DOHH2 (cell line): ENCODE measurements around the gene TRPV4.

Experiments
- H3F3A ChIP-seq: fragments of 200-600 bp; sonication (generic), shearing (Covaris generic); 2 replicates; pipeline ENCODE4 v1.6.0; 2016; ENCODE audit warnings: antibody characterized with exemption, mild to moderate bottlenecking; ENCODE audit not compliant: control insufficient read depth, insufficient read depth
- H3K27ac ChIP-seq: fragments of 200-600 bp; sonication (generic); 2 replicates; pipeline ENCODE4 v1.5.1; 2014; ENCODE audit warnings: low read depth, mild to moderate bottlenecking, low read length, moderate library complexity
- H3K27me3 ChIP-seq: fragments of 200-600 bp; sonication (generic); 2 replicates; pipeline ENCODE4 v1.6.1; 2014; ENCODE audit warnings: mild to moderate bottlenecking, low read length, mixed read lengths; ENCODE audit not compliant: control insufficient read depth
- H3K36me3 ChIP-seq: fragments of 200-600 bp; sonication (generic); 2 replicates; pipeline ENCODE4 v1.6.1; 2014; ENCODE audit warnings: mild to moderate bottlenecking, low read length, moderate library complexity, mixed read lengths; ENCODE audit not compliant: control insufficient read depth
- H3K4me1 ChIP-seq: fragments of 200-600 bp; sonication (generic); 2 replicates; pipeline ENCODE4 v1.6.1; 2014; ENCODE audit warnings: mild to moderate bottlenecking, low read length, mixed read lengths; ENCODE audit not compliant: control insufficient read depth
- H3K4me2 ChIP-seq: fragments of 200-600 bp; sonication (generic); 2 replicates; pipeline ENCODE4 v1.6.0; 2014; ENCODE audit warnings: mild to moderate bottlenecking, low read length, moderate library complexity
- H3K4me3 ChIP-seq: fragments of 200-600 bp; sonication (generic); 2 replicates; pipeline ENCODE4 v1.5.1; 2014; ENCODE audit warnings: mild to moderate bottlenecking, low read length, mixed read lengths
- H3K79me2 ChIP-seq: fragments of 200-600 bp; sonication (generic); 2 replicates; pipeline ENCODE4 v1.6.1; 2014; ENCODE audit warnings: mild to moderate bottlenecking, low read length, mixed read lengths; ENCODE audit not compliant: control insufficient read depth
- H3K9me2 ChIP-seq: fragments of 200-600 bp; sonication (generic); replicated peaks from 2 replicates; pipeline ENCODE4 v1.6.1; 2014; ENCODE audit warnings: mild to moderate bottlenecking, low read length, mixed read lengths; ENCODE audit not compliant: control insufficient read depth
- H3K9me3 ChIP-seq: fragments of 200-600 bp; sonication (generic); 2 replicates; pipeline ENCODE4 v1.6.1; 2014; ENCODE audit warnings: antibody characterized with exemption, low read length, mixed read lengths; ENCODE audit not compliant: control insufficient read depth, insufficient read depth
- H4K20me1 ChIP-seq: fragments of 200-600 bp; sonication (generic); 2 replicates; pipeline ENCODE4 v1.6.0; 2014; ENCODE audit warnings: low read depth, mild to moderate bottlenecking, antibody characterized with exemption, low read length, moderate library complexity; ENCODE audit not compliant: control insufficient read depth, insufficient read depth
- CTCF ChIP-seq: fragments of 200-600 bp; sonication (generic); IDR thresholded peaks from one replicate; pipeline ENCODE4 v1.5.1; 2014; ENCODE audit warnings: antibody characterized with exemption, mild to moderate bottlenecking, low read depth, low read length; ENCODE audit not compliant: poor library complexity, severe bottlenecking
- EZH2phosphoT487 ChIP-seq: fragments of 200-600 bp; sonication (generic); IDR thresholded peaks from 2 replicates; pipeline ENCODE4 v1.6.1; 2017; ENCODE audit warnings: borderline replicate concordance, mild to moderate bottlenecking, antibody characterized with exemption, low read length, moderate library complexity, mixed read lengths

The TRPV4 gene

GRCh38 chr12:109793826-109794501 is 39.2 kb downstream of the TRPV4 start:
- no peak overlapping the region for H3K4me2 ChIP-seq
- H3K27ac ChIP-seq: no peak overlapping the region
- no peaks in the 10 kb centered on the region for H3F3A ChIP-seq
- H3K79me2 ChIP-seq: no peaks in the 10 kb centered on the region
- H3K4me3 ChIP-seq: no peak overlapping the region
- H3K36me3 ChIP-seq: no peaks in the 10 kb centered on the region
- TF ChIP-seq EZH2phosphoT487: no peak
- no peak for TF ChIP-seq CTCF
- H3K9me2 ChIP-seq: no peaks in the 10 kb centered on the region
- H3K9me3 ChIP-seq: no peaks in the 10 kb centered on the region
- H3K4me1 ChIP-seq: no peaks in the 10 kb centered on the region
- H4K20me1 ChIP-seq: no peaks in the 10 kb centered on the region
- no peaks in the 10 kb centered on the region for H3K27me3 ChIP-seq

GRCh38 chr12:109793411-109793810 is 39.8 kb downstream of the TRPV4 start:
- Histone ChIP-seq H4K20me1 (no peaks in the 10 kb centered on the region), H3K36me3 (no peaks in the 10 kb centered on the region), H3K27me3 (no peaks in the 10 kb centered on the region), H3K4me2 (no peak overlapping the region), H3F3A (no peaks in the 10 kb centered on the region), H3K4me3 (no peak overlapping the region), H3K27ac (no peak overlapping the region), H3K9me3 (no peaks in the 10 kb centered on the region), H3K79me2 (no peaks in the 10 kb centered on the region), H3K4me1 (no peaks in the 10 kb centered on the region), H3K9me2 (no peaks in the 10 kb centered on the region)
- TF ChIP-seq CTCF: no peak
- TF ChIP-seq EZH2phosphoT487: no peak

DNA sequence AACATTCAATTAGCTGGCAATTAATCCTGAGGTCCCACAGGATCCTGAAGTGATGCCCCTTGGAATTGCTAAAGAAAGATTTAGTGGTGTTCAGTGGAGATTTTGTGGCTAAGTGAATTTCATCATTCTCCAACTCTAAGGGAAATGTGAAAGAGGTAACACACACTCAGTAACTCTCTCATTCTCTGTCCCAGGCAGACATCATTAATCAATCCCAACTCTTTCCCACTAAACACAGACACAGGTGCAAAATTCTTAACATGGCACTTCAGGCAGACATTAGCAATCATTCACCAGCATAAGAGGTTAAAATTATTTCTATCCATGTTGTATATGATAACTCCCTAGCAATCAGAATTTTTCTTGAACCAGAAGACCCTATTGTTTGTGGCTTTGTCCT is 40.2 kb downstream of the TRPV4 start:
- H3K4me2 ChIP-seq: no peak overlapping the region
- TF ChIP-seq CTCF (no peak), EZH2phosphoT487 (no peak)
- H3K9me2 ChIP-seq: no peaks in the 10 kb centered on the region
- no peaks in the 10 kb centered on the region for H3K36me3 ChIP-seq
- no peaks in the 10 kb centered on the region for H3K4me1 ChIP-seq
- H3K79me2 ChIP-seq: no peaks in the 10 kb centered on the region
- no peaks in the 10 kb centered on the region for H4K20me1 ChIP-seq
- H3K9me3 ChIP-seq: no peaks in the 10 kb centered on the region
- no peak overlapping the region for H3K4me3 ChIP-seq
- no peaks in the 10 kb centered on the region for H3F3A ChIP-seq
- no peaks in the 10 kb centered on the region for H3K27me3 ChIP-seq
- H3K27ac ChIP-seq: no peak overlapping the region
